HG03175 (cell line): ENCODE data around the gene CHRNE.
"Not testable (repeated sequence)": the region's sequence is repeated elsewhere in the genome, so short reads cannot be mapped to it uniquely, and the experiment has no call there.

Experiments
- ATAC-seq: cut with Tn5 transposase; IDR thresholded peaks from one replicate; pipeline ENCODE4 v1.9.1; 2021; ENCODE audit warnings: mild to moderate bottlenecking, moderate library complexity; ENCODE audit not compliant: unreplicated experiment

Gene CHRNE

GRCh38 chr17:4857347-4857746 is 45.6 kb downstream of the CHRNE start:
- not testable (repeated sequence) for ATAC-seq

GRCh38 chr17:4856937-4857314 is 46.0 kb downstream of the CHRNE start:
- ATAC-seq = no peak

- ATAC-seq = no peak
These were observed 46.5 kb downstream of the CHRNE start for GRCh38 chr17:4856271-4856936.

- ATAC-seq = no peak
These were observed 48.7 kb downstream of the CHRNE start for GRCh38 chr17:4854111-4854681.

GRCh38 chr17:4853208-4853671 is 49.7 kb downstream of the CHRNE start:
- ATAC-seq = no peak

GRCh38 chr17:4852567-4853207 is 50.2 kb downstream of the CHRNE start:
- no peak for ATAC-seq

- no peak for ATAC-seq
These were observed 51.8 kb downstream of the CHRNE start for GRCh38 chr17:4851084-4851483.

- no peak for ATAC-seq
These were observed 52.7 kb downstream of the CHRNE start for GRCh38 chr17:4850246-4850645.

- no peak for ATAC-seq
These were observed 53.8 kb downstream of the CHRNE start for GRCh38 chr17:4849011-4849536.
